ENCODE data around the gene CYTH1.

CYTH1 gene

DNA sequence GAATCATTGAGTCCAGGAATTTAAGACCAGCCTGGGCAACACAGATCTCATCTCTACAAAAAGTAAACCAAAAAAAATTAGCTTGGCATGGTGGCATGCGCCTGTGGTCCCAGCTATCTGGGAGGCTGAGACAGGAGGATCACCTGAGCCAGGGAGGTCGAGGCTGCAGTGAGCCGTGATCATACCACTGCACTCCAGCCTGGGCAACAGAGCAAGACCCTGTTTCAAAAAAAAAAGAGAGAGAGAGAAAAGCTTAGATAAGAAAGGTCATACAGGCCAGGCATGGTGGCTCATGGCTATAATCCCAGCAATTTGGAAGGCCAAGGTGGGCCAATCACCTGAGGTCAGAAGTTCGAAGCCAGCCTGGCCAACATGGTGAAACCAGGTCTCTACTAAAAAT, 141.4 kb downstream of the CYTH1 start:
- ChIA-PET POLR2A (no interaction called here), CTCF (no interaction called here)
- TF ChIP-seq ARNT (IDR thresholded peaks at IDR 0.05) (no peak), TARDBP (IDR thresholded peaks at IDR 0.05) (no peak), ZNF384 (IDR thresholded peaks at IDR 0.05) (no peak), ELF4 (IDR thresholded peaks at IDR 0.05) (no peak), SP1 (IDR thresholded peaks at IDR 0.05) (no peak), NFRKB (IDR thresholded peaks at IDR 0.05) (no peak), SUZ12 (IDR thresholded peaks at IDR 0.05) (no peak), BHLHE40 (IDR thresholded peaks at IDR 0.05; ENCODE audit: borderline replicate concordance) (no peak), FOXK2 (IDR thresholded peaks at IDR 0.05) (no peak), LEF1 (IDR thresholded peaks at IDR 0.05; ENCODE audit: borderline replicate concordance) (no peak), FOXA1 (IDR thresholded peaks at IDR 0.05) (no peak), FOXM1 (IDR thresholded peaks at IDR 0.05; ENCODE audit: borderline replicate concordance) (no peak), CTBP1 (IDR thresholded peaks at IDR 0.05; ENCODE audit: borderline replicate concordance) (no peak), HDGF (IDR thresholded peaks at IDR 0.05; ENCODE audit: borderline replicate concordance) (no peak), L3MBTL2 (conservative IDR thresholded peaks at IDR 0.05) (no peak)
- TF ChIP-seq, protein P1, sequence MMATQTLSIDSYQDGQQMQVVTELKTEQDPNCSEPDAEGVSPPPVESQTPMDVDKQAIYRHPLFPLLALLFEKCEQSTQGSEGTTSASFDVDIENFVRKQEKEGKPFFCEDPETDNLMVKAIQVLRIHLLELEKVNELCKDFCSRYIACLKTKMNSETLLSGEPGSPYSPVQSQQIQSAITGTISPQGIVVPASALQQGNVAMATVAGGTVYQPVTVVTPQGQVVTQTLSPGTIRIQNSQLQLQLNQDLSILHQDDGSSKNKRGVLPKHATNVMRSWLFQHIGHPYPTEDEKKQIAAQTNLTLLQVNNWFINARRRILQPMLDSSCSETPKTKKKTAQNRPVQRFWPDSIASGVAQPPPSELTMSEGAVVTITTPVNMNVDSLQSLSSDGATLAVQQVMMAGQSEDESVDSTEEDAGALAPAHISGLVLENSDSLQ (IDR thresholded peaks at IDR 0.05) = no peak
- DNase-seq (ENCODE audit: extremely low spot score) = no peak

GRCh38 chr17:78637643-78638420, 144.2 kb downstream of the CYTH1 start:
- CTCF ChIA-PET = interaction anchor here (0.6 kb wide), 1 partner anchor 68 kb away, joined by 3 read pairs; no protein-coding TSS in a partner anchor
- no peak for TF ChIP-seq SUZ12 (IDR thresholded peaks at IDR 0.05)
- TF ChIP-seq FOXK2 (IDR thresholded peaks at IDR 0.05) = no peak
- no peak for TF ChIP-seq CTBP1 (IDR thresholded peaks at IDR 0.05; ENCODE audit: borderline replicate concordance)
- no peak for TF ChIP-seq LEF1 (IDR thresholded peaks at IDR 0.05; ENCODE audit: borderline replicate concordance)
- TF ChIP-seq FOXM1 (IDR thresholded peaks at IDR 0.05; ENCODE audit: borderline replicate concordance) = no peak
- TF ChIP-seq ZNF384 (IDR thresholded peaks at IDR 0.05) = no peak
- no peak for TF ChIP-seq SP1 (IDR thresholded peaks at IDR 0.05)
- TF ChIP-seq ELF4 (IDR thresholded peaks at IDR 0.05) = no peak
- TF ChIP-seq HDGF (IDR thresholded peaks at IDR 0.05; ENCODE audit: borderline replicate concordance) = no peak
- no peak for TF ChIP-seq BHLHE40 (IDR thresholded peaks at IDR 0.05; ENCODE audit: borderline replicate concordance)
- no peak for TF ChIP-seq L3MBTL2 (conservative IDR thresholded peaks at IDR 0.05)
- no peak for TF ChIP-seq NFRKB (IDR thresholded peaks at IDR 0.05)
- TF ChIP-seq ARNT (IDR thresholded peaks at IDR 0.05) = no peak
- no peak for TF ChIP-seq FOXA1 (IDR thresholded peaks at IDR 0.05)
- no peak for TF ChIP-seq TARDBP (IDR thresholded peaks at IDR 0.05)
- TF ChIP-seq, protein P1 (IDR thresholded peaks at IDR 0.05) = no peak
- POLR2A ChIA-PET = no interaction called here
- no peak for DNase-seq (ENCODE audit: extremely low spot score)

DNA sequence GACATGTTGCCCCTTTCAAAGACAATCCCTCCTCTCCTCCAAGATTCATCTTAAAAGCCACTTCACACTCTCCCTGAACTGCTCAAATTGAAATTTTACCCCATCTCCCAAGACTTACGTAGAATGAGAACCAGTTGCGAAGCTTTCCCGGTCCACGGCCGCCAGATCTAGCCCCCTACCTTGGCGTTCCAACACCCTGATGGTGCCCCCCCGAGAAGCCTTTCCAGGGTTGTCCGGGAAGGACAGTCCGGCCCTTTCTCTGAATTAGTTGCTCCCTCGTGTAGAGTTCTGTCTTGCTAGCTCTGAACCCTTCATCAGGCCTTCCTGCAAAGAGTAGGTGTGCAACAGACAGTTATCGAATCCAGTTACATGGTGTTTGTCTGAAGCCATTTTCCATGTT, 144.9 kb downstream of the CYTH1 start:
- ChIA-PET POLR2A (no interaction called here), CTCF (interaction anchor here (0.6 kb wide), 1 partner anchor 69 kb away, joined by 3 read pairs; no protein-coding TSS in a partner anchor)
- TF ChIP-seq ELF4 (IDR thresholded peaks at IDR 0.05) = no peak
- TF ChIP-seq SP1 (IDR thresholded peaks at IDR 0.05) = no peak
- no peak for TF ChIP-seq FOXA1 (IDR thresholded peaks at IDR 0.05)
- TF ChIP-seq L3MBTL2 (conservative IDR thresholded peaks at IDR 0.05) = no peak
- TF ChIP-seq LEF1 (IDR thresholded peaks at IDR 0.05; ENCODE audit: borderline replicate concordance) = no peak
- TF ChIP-seq SUZ12 (IDR thresholded peaks at IDR 0.05) = no peak
- TF ChIP-seq TARDBP (IDR thresholded peaks at IDR 0.05) = no peak
- no peak for TF ChIP-seq BHLHE40 (IDR thresholded peaks at IDR 0.05; ENCODE audit: borderline replicate concordance)
- TF ChIP-seq FOXK2 (IDR thresholded peaks at IDR 0.05) = no peak
- no peak for TF ChIP-seq ARNT (IDR thresholded peaks at IDR 0.05)
- no peak for TF ChIP-seq HDGF (IDR thresholded peaks at IDR 0.05; ENCODE audit: borderline replicate concordance)
- TF ChIP-seq FOXM1 (IDR thresholded peaks at IDR 0.05; ENCODE audit: borderline replicate concordance) = no peak
- no peak for TF ChIP-seq ZNF384 (IDR thresholded peaks at IDR 0.05)
- TF ChIP-seq CTBP1 (IDR thresholded peaks at IDR 0.05; ENCODE audit: borderline replicate concordance) = no peak
- no peak for TF ChIP-seq NFRKB (IDR thresholded peaks at IDR 0.05)
- TF ChIP-seq, protein P1 (IDR thresholded peaks at IDR 0.05) = no peak
- DNase-seq (ENCODE audit: extremely low spot score) = no peak

DNA sequence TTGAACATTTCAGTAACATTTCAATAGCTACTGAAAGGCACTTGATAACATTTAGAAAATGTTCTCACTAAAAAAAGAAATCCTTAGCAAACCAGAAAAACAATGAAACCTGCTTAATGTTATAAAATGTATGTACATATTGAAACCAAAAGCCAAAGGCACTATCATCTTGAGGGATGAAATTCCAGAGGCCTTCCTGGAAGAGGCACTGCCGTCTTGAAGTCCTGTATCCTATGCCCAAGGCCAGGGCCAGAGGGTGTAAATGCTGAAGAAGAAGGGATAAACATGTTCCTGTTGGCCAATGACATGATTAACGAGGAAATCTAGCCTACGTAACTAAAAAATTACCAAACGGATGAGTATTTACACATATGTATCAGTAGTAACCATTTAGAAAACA, 147.9 kb downstream of the CYTH1 start:
- CTCF ChIA-PET = interaction anchor here (0.6 kb wide), 1 partner anchor 95 kb away, joined by 3 read pairs; no protein-coding TSS in a partner anchor
- DNase-seq (ENCODE audit: extremely low spot score) = no peak
- POLR2A ChIA-PET = no interaction called here

DNA sequence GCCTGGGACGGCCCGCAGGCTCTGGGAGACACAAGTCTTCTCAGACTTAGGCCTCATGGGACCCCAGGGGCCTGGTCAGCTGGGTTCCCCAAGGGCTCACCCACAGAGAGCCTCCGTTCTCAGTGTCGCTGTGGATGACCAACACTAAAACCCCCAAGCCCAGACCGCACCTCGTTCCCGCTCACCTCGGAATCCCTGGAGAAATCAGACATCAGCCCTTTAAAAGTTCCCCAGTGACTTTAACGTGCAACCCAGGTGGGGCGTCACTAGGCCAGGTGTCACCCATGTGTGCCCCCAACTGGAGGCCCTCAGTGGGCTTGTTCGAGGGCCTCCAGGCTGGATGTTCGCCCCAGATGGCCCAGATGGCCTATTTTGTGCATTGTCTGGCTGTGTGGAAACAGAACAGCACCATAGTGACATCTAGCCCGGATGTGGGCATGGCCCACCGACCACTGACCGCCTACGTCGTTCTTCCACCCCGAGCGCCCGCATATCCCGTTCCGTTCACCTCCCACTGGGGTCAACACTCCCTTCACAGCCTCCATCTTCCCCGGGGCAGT, 152.6 kb downstream of the CYTH1 start:
- TF ChIP-seq, protein P1 (IDR thresholded peaks at IDR 0.05) = no peak
- TF ChIP-seq ZNF384 (IDR thresholded peaks at IDR 0.05) (no peak), FOXA1 (IDR thresholded peaks at IDR 0.05) (no peak), SP1 (IDR thresholded peaks at IDR 0.05) (no peak), BHLHE40 (IDR thresholded peaks at IDR 0.05; ENCODE audit: borderline replicate concordance) (no peak), CTBP1 (IDR thresholded peaks at IDR 0.05; ENCODE audit: borderline replicate concordance) (no peak), FOXK2 (IDR thresholded peaks at IDR 0.05) (no peak), FOXM1 (IDR thresholded peaks at IDR 0.05; ENCODE audit: borderline replicate concordance) (no peak), LEF1 (IDR thresholded peaks at IDR 0.05; ENCODE audit: borderline replicate concordance) (no peak), ELF4 (IDR thresholded peaks at IDR 0.05) (no peak), L3MBTL2 (conservative IDR thresholded peaks at IDR 0.05) (no peak), ARNT (IDR thresholded peaks at IDR 0.05) (no peak), SUZ12 (IDR thresholded peaks at IDR 0.05) (no peak), TARDBP (IDR thresholded peaks at IDR 0.05) (no peak), HDGF (IDR thresholded peaks at IDR 0.05; ENCODE audit: borderline replicate concordance) (no peak), NFRKB (IDR thresholded peaks at IDR 0.05) (no peak)
- ChIA-PET CTCF (no interaction called here), POLR2A (no interaction called here)
- DNase-seq (ENCODE audit: extremely low spot score) = no peak

More for the DNA sequence above, 147.9 kb downstream of the CYTH1 start:
- no peak for TF ChIP-seq SUZ12 (IDR thresholded peaks at IDR 0.05)

Measured in HEK293T (cell line).